HG03045 (cell line): ENCODE measurements around the gene PPM1J.
"Not testable (repeated sequence)": the region's sequence is repeated elsewhere in the genome, so short reads cannot be mapped to it uniquely, and the experiment has no call there.

Experiments
- ATAC-seq: cut with Tn5 transposase; IDR thresholded peaks from one replicate; pipeline ENCODE4 v1.9.1; 2021; ENCODE audit warnings: mild to moderate bottlenecking, moderate library complexity; ENCODE audit not compliant: unreplicated experiment

The PPM1J gene

DNA sequence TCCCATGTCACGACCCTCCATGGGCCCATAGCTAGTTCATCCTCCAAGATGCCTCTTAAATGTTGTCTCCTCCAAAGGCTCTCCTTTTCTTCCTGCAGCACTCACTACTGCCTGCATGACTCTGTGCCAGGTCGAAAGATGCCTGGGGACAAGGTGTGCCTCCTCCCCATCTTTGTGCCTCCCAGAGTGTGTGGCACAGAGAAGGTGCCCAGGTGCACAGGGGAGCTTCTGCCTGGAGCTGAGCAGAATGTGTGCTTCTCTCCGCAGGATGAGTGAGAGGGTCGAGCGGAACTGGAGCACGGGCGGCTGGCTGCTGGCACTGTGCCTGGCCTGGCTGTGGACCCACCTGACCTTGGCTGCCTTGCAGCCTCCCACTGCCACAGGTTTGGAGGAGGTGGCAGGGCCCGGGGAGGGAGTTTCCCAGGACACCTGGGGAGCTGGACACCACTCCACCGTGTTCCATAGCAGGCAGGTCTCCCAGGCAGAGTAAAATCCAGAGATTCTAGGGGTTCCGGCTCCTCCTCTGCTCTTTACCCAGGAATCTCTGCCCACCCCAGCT lies 6.9 kb upstream of the PPM1J start:
- no peak for ATAC-seq

DNA sequence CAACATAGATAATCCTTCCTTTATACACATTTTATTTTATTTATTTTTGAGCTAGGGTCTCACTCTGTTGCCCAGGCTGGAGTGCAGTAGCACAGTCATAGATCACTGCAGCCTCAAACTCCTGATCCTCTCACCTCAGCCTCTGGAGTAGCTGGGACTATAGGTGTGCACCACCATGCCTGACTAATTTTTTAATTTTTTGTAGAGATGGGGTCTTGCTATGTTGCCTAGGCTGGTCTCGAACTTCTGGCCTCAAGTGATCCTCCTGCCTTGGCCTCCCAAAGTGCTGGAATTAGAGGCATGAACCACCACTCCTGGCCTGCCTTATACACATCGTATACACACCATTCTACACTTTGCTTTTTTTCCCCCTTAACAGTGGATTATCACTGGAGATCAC lies 6.2 kb upstream of the PPM1J start:
- not testable (repeated sequence) for ATAC-seq

DNA sequence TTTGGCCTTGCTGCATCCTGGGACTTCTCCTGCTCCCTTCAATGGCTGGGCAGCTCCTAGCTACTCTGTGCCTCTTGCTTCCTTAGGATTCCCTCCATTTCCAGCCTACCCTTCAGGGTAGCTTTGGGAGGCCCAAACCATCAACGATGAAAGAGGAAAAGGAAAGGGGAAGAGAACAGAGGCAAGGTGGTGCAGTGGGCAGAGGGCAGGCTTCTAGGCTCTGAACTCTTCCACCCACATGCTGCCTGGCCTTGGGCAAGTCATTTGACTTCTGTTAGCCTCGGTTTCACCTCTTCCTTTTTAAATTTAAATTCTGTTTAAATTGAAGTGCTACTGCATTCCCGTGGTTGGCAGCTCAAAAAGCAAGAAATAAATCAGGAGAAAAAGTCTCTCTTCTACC lies 5.7 kb upstream of the PPM1J start:
- ATAC-seq, result no peak

DNA sequence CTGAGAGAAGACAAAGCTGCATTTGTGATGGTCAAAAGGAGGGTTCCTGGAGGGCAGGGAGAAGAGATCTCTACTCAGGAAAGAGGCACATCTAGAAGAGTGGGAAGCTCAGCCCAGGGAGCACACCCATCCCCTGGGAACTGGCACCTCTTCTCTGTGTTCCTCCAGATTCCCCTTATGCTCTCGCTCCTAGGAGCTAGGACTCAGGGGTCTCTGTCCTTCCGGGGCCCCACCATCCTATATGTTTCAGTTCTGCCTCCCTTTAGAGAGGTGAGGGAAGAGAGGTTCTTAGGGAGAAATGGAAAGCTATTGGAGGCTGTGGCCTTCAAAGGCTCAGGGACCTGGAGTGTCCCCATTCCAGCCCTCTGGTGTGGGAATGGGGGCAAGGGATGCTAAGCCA lies 4.6 kb upstream of the PPM1J start:
- ATAC-seq, result no peak

DNA sequence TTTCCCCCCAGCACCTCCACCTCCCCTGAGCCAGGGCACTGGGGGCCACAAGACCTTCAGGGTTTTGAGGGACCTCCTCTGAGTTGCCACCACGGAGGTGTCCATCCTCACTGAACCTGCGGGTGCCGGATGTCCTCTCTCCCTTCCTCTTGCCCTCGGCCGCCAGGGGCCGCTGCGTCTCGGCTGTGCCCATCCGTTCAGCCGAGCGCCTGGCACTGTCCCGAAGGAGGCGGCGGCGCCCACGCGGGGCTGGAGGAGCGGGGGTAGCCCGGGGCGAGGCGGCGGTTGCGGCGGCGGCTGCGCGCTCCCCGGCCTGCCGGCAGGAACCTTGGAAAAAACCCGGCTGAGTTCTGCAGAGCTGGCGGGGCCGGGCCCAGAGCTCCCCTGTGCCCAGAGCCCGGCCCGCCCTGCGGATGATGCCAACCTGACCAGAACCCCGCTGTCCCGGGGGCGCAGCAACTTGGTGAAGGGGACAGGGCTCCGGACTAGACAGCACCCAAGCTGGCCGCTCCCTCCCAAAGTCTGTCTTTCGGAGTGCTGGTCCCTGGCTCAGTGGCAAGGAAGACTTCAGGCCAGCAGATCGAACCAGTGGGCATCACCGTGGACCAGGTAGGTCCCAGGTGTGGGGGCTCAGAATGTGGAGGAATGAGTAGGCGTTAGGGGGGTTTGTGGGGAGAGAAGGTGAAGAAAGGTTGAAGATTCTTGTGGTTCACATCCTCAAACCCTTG lies 3.7 kb upstream of the PPM1J start:
- no peak for ATAC-seq

DNA sequence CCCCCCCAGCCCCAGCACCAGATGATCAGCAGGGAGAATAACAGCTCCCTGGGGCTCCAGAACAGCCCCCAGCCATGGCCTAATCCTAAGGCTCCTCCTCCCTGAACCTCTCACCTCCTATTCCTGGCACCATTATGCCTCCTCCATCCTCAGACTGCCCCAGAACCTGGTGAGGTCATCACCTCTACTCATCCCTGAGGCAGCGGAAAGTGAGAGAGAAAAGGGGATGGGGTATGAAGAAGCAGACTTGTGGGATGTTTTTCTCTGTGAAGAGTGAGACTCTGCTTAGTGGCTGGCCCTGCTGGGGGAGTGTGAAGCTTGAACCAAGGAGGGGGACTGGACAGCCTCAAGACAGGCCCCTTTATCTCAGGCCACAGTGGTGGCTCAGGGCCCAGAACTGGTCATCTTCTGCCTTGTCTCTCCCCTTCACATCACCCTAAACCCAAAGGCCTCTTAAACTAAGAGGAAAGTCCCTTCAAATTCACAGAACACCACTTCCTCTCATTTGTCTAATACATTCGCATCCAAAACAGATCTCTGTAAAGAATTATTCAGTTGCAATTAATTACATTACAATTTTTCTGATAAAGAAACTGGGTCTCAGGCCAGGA lies 2.2 kb upstream of the PPM1J start:
- no peak for ATAC-seq

DNA sequence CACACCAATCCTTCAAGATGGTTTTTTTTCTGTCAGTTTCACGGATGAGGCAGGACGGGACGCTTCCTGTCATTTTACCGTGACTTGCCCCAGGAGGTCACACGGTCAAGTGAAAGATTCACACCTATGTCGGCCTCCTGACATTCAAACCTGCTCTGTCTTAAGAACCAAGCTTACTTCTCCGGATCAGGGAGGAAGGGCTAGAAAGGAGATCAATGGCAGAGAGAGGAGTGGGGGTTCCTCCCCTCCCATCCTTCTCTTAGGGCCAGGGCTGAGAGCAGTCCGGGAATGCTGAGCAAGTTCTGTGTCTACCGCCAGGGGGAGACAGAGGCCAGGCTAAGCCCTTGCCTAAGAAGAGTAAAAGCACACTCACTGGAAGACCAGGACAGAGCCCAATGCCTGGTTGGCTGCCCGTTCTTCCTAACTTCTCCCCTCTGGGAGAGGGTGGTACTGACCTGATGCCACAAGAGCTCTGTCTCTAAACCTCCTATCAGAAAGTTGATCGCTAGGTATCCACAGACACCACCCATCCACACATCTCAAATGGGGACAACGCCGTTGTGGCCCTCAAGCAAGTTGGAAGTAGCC lies 1.1 kb upstream of the PPM1J start:
- ATAC-seq, result no peak

DNA sequence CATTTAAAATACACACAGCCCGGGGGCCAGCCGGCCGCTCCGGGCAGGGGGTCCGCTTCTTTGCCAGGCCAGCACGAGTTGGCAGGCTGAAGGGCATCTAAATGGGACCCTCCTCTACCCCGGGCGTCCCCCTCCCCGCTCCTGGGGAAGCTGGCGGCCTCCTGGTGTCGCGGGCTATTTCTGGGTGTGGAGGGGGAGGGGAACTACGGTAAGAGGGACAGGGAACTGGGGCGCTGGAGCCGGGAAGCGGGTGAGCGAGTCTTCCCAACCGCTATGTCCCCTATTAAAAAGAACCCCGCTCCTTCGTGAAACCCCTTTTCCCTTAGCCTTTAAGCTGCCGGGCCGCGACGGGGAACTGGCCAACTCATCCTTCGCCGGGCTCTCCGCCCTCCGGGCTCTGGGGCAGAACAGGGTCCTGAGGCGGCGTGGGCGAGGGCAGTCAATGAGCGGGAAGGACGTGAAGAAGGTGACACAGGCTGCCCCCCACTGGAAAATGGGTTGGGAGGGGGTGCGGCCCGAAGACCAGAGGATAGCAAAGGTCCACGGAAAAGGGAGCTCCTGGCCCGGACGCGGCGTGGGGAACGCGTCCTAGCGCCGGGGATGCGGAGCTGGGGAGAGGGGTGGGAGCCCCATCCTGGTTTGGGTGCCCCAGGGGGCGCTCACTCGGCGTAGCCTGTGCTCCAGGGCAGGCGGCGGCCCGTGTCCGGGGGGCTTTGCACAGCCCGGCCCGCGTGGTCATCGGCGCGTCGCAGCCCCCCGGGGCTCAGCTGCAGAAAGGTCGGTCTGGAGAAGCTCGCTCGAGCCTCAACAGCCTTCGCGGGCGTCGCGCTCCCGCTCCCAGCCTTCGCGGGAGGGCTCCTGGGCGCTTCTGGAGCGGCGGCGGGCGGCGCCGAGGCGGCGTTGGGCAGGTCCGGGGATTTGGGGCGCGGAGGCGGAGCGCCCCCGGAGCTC lies 544 bp downstream of the PPM1J start:
- ATAC-seq, result no peak

DNA sequence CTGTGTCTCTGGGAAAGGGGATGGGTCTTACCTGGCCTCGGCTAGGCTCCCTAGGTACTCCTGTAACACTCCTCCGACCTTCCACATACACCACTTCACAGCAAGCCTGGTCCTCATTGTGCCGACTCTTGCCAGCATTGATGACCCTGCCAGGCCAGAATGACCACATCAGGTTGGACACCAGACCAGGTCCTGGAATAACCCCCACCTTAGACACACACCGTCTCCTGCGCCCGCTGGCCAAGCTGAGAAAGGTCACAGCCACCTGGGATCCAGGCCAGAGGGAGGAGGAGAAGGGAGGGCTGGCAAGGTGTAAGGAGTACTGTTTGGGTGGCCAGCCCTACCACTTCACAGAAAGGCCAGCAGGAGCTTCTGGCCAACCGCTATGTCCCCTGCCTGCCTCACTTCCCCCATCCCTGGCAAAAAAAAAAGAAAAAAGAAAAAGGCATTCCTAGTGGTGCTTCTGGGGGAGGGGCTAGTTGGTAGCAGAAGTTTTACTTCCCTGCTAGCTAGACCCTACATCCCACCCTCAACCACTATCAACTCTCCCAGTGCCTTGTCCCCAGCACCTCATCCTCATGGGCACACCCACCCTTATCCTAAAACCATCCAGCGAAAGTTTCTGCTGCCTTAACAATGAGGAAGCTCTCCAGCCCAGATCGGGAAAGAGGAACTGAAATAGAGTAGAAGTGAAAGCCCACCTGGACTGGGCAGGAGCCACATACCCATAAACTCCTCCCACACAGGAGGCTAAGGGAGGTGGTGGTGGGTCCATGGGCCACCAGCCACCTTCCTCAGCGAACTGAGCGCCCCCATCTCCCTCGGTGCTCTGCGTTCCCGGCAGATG lies 1.4 kb downstream of the PPM1J start:
- ATAC-seq, result no peak

DNA sequence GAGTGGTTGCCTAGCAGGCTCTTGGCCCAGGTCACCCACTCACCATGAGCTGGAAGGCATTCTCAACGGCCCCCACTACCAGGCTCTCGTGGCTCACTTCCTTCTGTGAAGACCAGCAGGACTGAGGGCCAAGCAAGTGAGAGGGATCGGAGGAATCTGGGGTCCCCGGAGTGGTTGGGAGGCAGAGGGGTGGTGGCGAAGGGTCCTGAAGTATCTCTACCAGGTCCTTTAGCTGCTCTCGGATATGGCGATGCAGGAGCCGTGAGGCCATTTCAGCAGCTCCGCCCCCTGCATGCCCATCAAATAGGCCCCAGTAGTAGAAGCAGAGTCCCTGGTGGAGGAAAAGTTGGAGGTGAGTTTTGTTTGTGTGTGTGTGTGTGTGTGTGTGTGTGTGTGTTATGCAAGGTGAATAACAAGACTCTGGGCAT lies 2.4 kb downstream of the PPM1J start:
- ATAC-seq, result no peak

DNA sequence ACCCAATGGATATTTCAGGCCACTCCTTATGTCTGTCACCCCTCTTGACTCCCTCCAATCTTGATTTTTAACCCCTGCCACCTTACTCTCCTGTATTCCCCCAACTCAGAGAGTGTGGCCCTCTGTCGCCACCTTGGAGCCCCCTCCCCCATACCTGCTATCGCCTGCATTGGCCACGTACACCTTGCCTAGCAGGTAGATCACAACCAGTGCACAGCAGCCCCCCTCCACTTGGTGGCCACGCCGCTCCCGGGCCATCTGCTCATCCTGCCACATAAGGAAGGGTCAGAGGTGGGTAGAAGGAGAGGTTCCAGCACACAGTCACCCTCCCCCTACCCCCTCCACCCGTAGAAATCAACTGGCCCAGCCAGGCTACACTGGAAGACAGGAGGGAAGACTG lies 2.9 kb downstream of the PPM1J start:
- no peak for ATAC-seq

DNA sequence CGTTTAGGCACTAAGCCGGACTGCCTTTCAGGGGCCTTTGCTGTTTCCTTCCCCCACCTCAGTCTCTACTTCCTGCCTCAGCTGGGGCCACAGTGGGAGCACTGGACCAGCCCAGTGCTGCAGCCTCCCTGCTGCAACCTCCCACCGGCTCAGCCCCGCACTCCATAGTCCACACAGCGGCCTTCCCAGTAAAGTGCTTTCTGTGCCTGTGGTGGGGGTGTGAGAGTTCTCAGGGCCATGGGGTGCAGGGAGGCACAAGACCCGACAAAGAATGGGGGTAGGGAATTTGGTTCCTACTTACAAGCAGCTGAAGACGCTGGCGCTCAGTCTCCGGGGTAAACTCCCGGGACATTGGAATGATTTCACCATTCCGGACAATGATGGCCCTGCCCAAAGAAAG lies 3.5 kb downstream of the PPM1J start:
- ATAC-seq, result no peak

DNA sequence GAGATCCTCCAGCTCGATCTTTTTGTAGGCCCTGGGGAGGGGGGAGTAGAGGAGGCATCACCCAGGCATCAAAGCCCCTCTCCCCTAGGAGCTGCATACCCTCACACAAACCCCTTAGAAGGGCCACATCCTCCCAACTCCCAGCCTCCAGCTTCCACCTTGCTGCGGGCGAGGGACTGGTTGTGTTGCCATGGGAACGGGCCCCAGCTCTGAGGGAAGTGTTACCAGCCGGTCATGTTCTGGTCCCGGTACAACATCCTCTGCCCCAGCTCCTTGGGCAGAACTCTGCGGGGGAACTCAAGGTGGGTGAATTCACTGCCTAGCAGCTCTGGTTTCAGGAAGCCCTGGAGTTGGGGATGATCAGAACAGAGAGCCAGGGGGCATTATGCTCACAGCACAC lies 4.1 kb downstream of the PPM1J start:
- no peak for ATAC-seq

DNA sequence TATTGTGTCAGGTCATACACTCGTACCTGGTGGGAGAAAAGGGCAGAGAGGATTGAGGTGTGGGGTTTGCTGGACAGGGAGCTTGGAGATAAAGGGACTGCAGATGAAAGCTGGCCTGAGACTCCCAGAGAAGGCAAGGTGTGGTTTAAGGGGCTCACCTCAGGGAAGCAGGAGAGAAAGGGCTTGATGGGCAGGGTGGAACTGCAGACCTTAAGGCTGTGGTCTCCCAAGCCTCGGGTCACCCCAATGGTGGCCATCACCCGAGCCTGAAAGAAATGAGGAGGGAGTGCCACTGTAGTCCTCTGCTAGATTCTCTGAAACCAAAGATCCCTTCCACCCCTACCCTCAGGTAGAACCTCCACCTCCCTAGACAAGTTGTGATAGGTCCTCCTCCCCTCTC lies 4.5 kb downstream of the PPM1J start:
- ATAC-seq, result no peak

DNA sequence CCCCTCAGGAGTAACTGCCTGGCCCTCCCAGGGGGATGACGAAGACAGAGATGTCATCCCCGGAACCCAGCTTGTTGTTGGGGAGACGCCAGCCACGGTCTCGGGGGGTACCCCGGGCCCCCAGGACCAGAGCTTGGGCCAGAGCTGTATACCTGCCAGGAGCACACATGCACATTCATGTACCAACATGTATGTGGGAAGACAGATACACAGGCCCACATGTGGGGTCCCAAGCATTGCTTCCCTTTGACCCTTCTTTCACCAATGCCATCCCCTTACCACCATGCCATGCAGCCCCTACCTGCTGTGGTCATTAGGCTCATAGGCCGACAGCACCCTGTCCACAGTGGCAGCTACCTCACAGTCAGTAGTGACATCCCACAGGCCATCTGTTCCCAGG lies 5.0 kb downstream of the PPM1J start:
- no peak for ATAC-seq

DNA sequence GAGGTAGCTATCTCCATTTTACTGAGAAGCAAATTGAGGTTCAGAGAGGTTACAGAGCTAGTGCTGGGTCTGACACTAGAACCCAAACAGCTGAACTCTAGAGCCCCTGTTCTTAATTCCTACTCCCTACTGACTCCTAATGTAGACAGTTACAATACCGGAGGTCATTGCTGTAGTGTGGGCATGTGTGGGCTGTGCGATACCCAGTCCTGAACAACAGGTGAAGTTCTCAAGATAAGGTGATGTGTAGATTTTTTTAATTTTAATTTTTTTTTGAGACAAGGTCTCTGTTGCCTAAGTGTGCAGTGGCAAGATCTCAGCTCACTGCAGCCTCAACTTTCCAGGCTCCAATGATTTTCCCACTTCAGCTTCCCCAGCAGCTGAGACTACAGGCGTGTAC lies 6.6 kb downstream of the PPM1J start:
- ATAC-seq, result no peak

DNA sequence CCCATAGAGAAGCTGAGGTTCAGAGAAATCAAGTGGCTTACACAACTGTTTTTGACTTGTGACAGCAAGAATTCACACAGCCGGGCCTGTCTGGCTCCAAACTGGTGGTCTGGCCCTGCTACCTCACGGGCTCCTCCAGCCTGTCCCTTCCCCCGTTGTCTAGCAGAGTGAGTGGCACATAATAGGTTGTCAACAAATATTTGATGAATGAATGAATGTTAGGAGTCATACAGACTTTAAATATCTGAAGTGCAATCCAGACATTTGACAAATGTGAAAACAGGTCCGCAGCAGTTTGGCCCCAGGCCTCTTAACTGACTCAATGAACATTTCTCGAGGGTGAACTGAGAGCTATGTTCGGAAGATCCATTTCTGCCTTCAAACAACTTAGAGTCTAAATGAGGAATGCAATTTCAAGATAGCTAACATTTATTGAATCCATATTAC lies 7.1 kb downstream of the PPM1J start:
- ATAC-seq, result no peak

DNA sequence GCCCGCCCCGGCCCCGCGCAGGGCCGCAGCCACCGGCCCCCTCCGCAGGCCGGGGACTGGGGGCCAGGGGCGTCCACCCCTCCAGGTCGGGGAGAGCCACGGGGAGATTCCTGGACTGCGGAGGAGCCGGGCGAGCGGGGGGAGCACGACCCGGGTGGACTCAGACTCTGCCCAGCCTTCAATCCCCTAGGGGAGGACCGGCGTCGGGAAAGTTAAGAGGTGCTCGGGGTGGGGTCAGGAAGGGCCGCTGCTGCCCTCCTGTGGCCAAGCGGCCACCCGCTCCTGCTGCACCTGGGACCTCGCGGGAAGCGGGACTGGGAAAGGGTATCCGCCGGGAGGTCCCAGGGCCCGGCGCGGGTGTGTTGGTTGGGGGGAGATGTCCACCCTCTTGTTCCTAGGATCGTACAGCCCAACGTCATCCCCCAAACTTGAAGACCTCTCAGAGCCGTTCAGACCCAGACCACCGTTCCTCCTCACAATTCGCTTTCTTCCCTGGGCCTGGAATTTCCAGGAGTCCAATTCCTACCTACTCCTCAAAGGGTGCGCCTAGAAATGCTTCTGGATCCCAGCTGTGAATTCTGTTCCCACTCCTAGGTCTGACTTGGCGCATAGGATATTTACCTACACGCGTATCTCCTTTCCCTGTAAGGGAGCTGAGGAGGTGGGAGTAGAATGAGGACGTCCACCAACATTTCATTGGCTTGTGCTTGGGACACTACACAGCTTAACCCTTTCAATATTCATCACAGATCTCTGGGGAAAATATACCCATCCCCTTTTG lies 7.7 kb downstream of the PPM1J start:
- ATAC-seq, result peak; percentile 66

DNA sequence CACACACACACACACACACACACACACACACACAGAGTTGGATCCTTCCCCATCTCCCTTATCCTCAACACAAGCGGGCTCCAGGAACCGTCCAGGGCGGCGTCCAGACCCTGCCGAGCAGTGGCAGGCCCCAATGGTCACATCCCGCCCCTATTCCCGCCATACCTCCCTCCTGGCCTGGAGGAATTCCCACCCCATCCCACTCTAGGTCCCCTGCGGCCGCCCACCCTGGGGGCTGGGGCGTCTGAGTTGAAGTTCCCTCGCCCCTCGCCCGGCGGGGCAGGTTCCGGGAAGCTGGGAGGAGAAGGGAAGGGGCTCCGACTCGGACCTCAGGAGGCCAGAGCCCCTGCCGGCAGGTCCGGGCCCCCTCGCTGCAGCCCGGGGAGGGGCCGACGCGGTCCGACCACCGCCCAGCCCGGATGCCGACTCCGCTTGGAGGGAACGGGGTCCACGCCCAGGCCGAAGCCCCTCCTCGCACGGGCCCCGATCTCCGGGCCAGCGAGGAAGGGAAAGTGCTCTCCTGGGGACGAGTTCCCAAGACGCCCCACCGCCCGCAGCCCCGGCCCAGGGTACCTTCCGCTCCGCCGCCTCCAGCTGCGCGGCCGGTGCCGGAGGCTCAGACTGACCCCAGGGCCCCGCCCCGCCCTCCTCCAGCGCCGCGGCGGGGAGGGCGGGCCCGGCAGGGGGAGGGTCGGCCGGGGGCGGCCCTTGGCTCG lies 8.5 kb downstream of the PPM1J start, which contains the start of gene RHOC:
Gene RHOC (minus strand): TSS at position 623 of the 716 bp plus-strand sequence. CDS start 3,328 bp downstream, outside the sequence.
- ATAC-seq, result peak; percentile 75
